K562 (cell line): Measurements from ENCODE around the gene CNNM3. TPM values are rescaled to one million over a fixed set of nuclear protein-coding genes. Genes with fewer than 3 reads are reported as not detected.

Source experiments
- CHD1 ChIP-seq: fragments of 200-600 bp; sonication (generic); IDR thresholded peaks from one replicate; pipeline ENCODE4 v1.6.1; 2012; ENCODE audit warnings: mild to moderate bottlenecking, moderate library complexity, low read length, inconsistent platforms
- CXXC5 ChIP-seq: fragments of 250-450 bp; sonication (Bioruptor Pico); IDR thresholded peaks from 2 replicates; pipeline ENCODE4 v1.8.0; 2022; ENCODE audit warnings: inconsistent platforms, mild to moderate bottlenecking, moderate library complexity
- DMBX1 ChIP-seq: fragments of 250-450 bp; sonication (Bioruptor Pico); IDR thresholded peaks from 2 replicates; pipeline ENCODE4 v1.8.0; 2022; ENCODE audit warnings: inconsistent platforms, mild to moderate bottlenecking, moderate library complexity, borderline replicate concordance
- E2F6 ChIP-seq, 2 experiments: IDR thresholded peaks; 2 replicates each; pipeline ENCODE4 v1.6.1; 2011; ENCODE audit warnings: borderline replicate concordance in 1 of 2, control low read depth in 1 of 2, low read depth in 1 of 2, low read length in 1 of 2, mild to moderate bottlenecking in 1 of 2, mixed read lengths in 1 of 2, moderate library complexity in 1 of 2; ENCODE audit not compliant: insufficient read depth in 1 of 2, insufficient read length in 1 of 2, poor library complexity in 1 of 2, severe bottlenecking in 1 of 2; ENCODE audit errors: extremely low read depth in 1 of 2
- ELF4 ChIP-seq: fragments of 450-650 bp; formaldehyde crosslinking; IDR thresholded peaks from 2 replicates; pipeline ENCODE4 v1.4.0; 2022; ENCODE audit warnings: missing genetic modification characterization
- ETV6 ChIP-seq, 3 experiments: fragments of 150-350 bp in 1 of 3; sonication (generic) in 1 of 3; formaldehyde crosslinking in 1 of 3; IDR thresholded peaks; 2 replicates each; pipeline versions ENCODE4 v1.6.1 to v1.8.0; 2014 to 2022; ENCODE audit warnings: borderline replicate concordance in 2 of 3, low read depth in 2 of 3, antibody characterized with exemption in 1 of 3, low read length in 1 of 3, mild to moderate bottlenecking in 1 of 3, missing genetic modification reagents in 1 of 3
- KDM1A ChIP-seq, 2 experiments: fragments of 450-650 bp; IDR thresholded peaks; 2 replicates each; pipeline ENCODE4 v1.6.1; 2016; ENCODE audit warnings: mild to moderate bottlenecking in 2 of 2
- L3MBTL2 ChIP-seq: fragments of 450-650 bp; IDR thresholded peaks from 2 replicates; pipeline ENCODE4 v1.6.1; 2016; ENCODE audit warnings: mild to moderate bottlenecking, moderate library complexity
- MYC ChIP-seq, 2 experiments: fragments of 250-450 bp in 1 of 2; sonication (Bioruptor Pico) in 1 of 2; IDR thresholded peaks; 2 replicates each; pipeline versions ENCODE4 v1.5.1 to v1.6.1; 2012 to 2021; ENCODE audit warnings: low read depth in 2 of 2, borderline replicate concordance in 1 of 2, improper control_type of control experiment in 1 of 2, low read length in 1 of 2, mild to moderate bottlenecking in 1 of 2, moderate library complexity in 1 of 2
- POLR2AphosphoS2 ChIP-seq: IDR thresholded peaks from 2 replicates; pipeline ENCODE4 v1.6.1; 2012; ENCODE audit warnings: low read length, improper control_type of control experiment
- RBBP5 ChIP-seq: fragments of 200-600 bp; sonication (generic); IDR thresholded peaks from 2 replicates; pipeline ENCODE4 v1.6.1; 2012; ENCODE audit warnings: borderline replicate concordance, mild to moderate bottlenecking, low read length, control low read depth, inconsistent platforms; ENCODE audit not compliant: insufficient read depth, poor library complexity, severe bottlenecking
- SMAD4 ChIP-seq: fragments of 250-450 bp; sonication (Bioruptor Pico); conservative IDR thresholded peaks from 2 replicates; pipeline ENCODE4 v1.8.0; 2021; ENCODE audit warnings: inconsistent platforms, mild to moderate bottlenecking, moderate library complexity
- TEAD1 ChIP-seq, 2 experiments: fragments of 450-650 bp in 1 of 2; sonication (generic) in 1 of 2; formaldehyde crosslinking; IDR thresholded peaks; 2 replicates each; pipeline versions ENCODE4 v1.4.0 to v1.8.0; 2020 to 2022; ENCODE audit warnings: mild to moderate bottlenecking in 2 of 2, missing genetic modification reagents in 1 of 2
- TEAD4 ChIP-seq, 2 experiments: sonication (generic) in 1 of 2; formaldehyde crosslinking in 1 of 2; IDR thresholded peaks; 2 replicates each; pipeline versions ENCODE4 v1.6.1 to v1.8.0; 2012 to 2022; ENCODE audit warnings: borderline replicate concordance in 1 of 2, inconsistent platforms in 1 of 2, low read length in 1 of 2, mild to moderate bottlenecking in 1 of 2, missing genetic modification reagents in 1 of 2
- ZBTB11 ChIP-seq, 3 experiments: fragments of 200-800 bp in 1 of 3; fragments of 250-450 bp in 1 of 3; fragments of 450-650 bp in 1 of 3; sonication (Bioruptor Pico) in 1 of 3; sonication (Bioruptor generic) in 1 of 3; formaldehyde crosslinking in 1 of 3; IDR thresholded peaks; 2 replicates each; pipeline versions ENCODE4 v1.6.1 to v1.8.0; 2016 to 2022; ENCODE audit warnings: mild to moderate bottlenecking in 2 of 3, missing genetic modification characterization in 2 of 3, missing compliant biosample characterization in 1 of 3, moderate library complexity in 1 of 3
- ZNF347 ChIP-seq: fragments of 450-650 bp; formaldehyde crosslinking; IDR thresholded peaks from 2 replicates; pipeline ENCODE4 v1.4.0; 2020; ENCODE audit warnings: low read depth, mild to moderate bottlenecking, moderate library complexity
- polyA plus RNA-seq, 8 experiments: library from polyadenylated mRNA; depleted of rRNA in 4 of 8; stranded (reverse) in 5 of 8; unstranded in 3 of 8; fragments of >200 nt; fragmentation: Nextera tagmentation in 2 of 8; fragmentation: Illumina TruSeq in 1 of 8; extraction: Ambion mirVana in 2 of 8; extraction: Trizol in 1 of 8; gene quantifications; 2 replicates each; pipeline versions ENCODE4 v1.2.1 to v1.2.3, GENCODE V29; 2011 to 2014; ENCODE audit warnings: inconsistent platforms in 1 of 8, missing spikeins in 1 of 8
- total RNA-seq, 7 experiments: library from RNA; depleted of rRNA in 6 of 7; stranded (reverse); fragments of >200 nt in 6 of 7; fragmentation: Illumina TruSeq in 2 of 7; extraction: Trizol in 2 of 7; gene quantifications; 2 replicates each; pipeline versions ENCODE4 v1.2.1 to v1.2.3, GENCODE V29; 2011 to 2021; ENCODE audit warnings: low replicate concordance in 1 of 7

Gene CNNM3
- total and polyA plus RNA-seq, 9 of the 15 experiments (the other 6 are each of a cell fraction or from before 2014, with no cell fraction given) = 1.4 to 16.9 (median 6.5) TPM

- TF ChIP-seq TEAD4 (IDR thresholded peaks at IDR 0.05; ENCODE audit: low read length) (peak; percentile 22; the same call in 1 of the 2 replicates), TEAD4 (CRISPR knock-in tag; IDR thresholded peaks at IDR 0.05; ENCODE audit: borderline replicate concordance) (no peak), E2F6 (IDR thresholded peaks at IDR 0.05; ENCODE audit: borderline replicate concordance in 1 of 2, extremely low read depth in 1 of 2, insufficient read depth in 1 of 2, insufficient read length in 1 of 2, low read depth in 1 of 2, low read length in 1 of 2, poor library complexity in 1 of 2, severe bottlenecking in 1 of 2) (peak in 1 of 2 experiments; percentile 17), CHD1 (peak; percentile 28), ZBTB11 (CRISPR knock-in tag; IDR thresholded peaks at IDR 0.05) (no peak), SMAD4 (0 out of 2 replicates have a peak, but pooled peaks have one; percentile 21), MYC (IDR thresholded peaks at IDR 0.05; ENCODE audit: low read depth, low read length) (0 out of 2 replicates have a peak, but pooled peaks have one; percentile 17), MYC (CRISPR knock-in tag; IDR thresholded peaks at IDR 0.05; ENCODE audit: borderline replicate concordance, low read depth) (no peak), DMBX1 (CRISPR knock-in tag) (peak; percentile 44; the same call in 1 of the 2 replicates), POLR2AphosphoS2 (peak; percentile 63; the same call in 1 of the 2 replicates), KDM1A (IDR thresholded peaks at IDR 0.05) (peak in 1 of 2 experiments; percentile 70; a peak in 3 of 4 replicates), ETV6 (IDR thresholded peaks at IDR 0.05; ENCODE audit: borderline replicate concordance in 1 of 2, low read depth in 2 of 2, low read length in 1 of 2) (no peak), ETV6 (CRISPR knock-in tag; IDR thresholded peaks at IDR 0.05; ENCODE audit: borderline replicate concordance) (no peak), L3MBTL2 (peak; percentile 41; the same call in 1 of the 2 replicates), RBBP5 (peak; percentile 17), ELF4 (CRISPR knock-in tag) (peak; percentile 4; the same call in 1 of the 2 replicates), CXXC5 (CRISPR knock-in tag) (peak; percentile 70), ZNF347 (CRISPR knock-in tag) (no peak), TEAD1 (CRISPR knock-in tag; IDR thresholded peaks at IDR 0.05) (peak in 1 of 2 experiments; percentile 50; a peak in 2 of 4 replicates)
These were observed 56.7 kb downstream of the CNNM3 start (continued) for GRCh38 chr2:96872591-96873349.
